GM18951 (cell line): ENCODE measurements around the gene APBB1IP.
"Not testable (repeated sequence)": the region's sequence is repeated elsewhere in the genome, so short reads cannot be mapped to it uniquely, and the experiment has no call there.

Experiments
- POLR2A ChIP-seq: IDR thresholded peaks from 4 replicates; pipeline ENCODE4 v1.6.1; 2011; ENCODE audit warnings: mild to moderate bottlenecking; ENCODE audit not compliant: insufficient read length, insufficient read depth; ENCODE audit errors: extremely low read depth
- in situ Hi-C: fragments of 300-500 bp; cut with MboI; formaldehyde crosslinking; loops from one replicate; pipeline ENCODE4 v1.12.0; 2022; ENCODE audit warnings: low sequenced_read_pairs, mixed read lengths, inconsistent platforms; ENCODE audit not compliant: unreplicated experiment

Gene APBB1IP

DNA sequence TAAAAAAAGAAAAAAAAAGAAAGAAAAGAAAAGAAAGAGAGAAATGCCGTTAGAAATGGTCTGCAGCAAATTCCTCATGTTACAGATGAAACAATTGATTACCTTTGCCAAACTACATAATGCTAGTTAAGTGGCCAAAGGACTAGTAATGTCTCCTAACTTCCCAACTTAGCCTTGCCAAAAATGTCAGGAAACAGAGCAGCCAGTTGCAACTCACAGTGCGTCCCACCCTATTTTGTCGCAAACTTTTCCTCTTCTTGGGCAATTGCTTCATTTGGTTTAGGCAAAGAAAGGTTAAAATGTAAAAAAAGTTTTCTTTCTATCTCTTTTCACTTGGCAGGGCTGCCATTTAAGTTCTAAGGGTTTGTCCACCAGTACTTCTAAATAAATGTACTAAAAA is 53.1 kb downstream of the APBB1IP start:
- TF ChIP-seq POLR2A: no peak
- in situ Hi-C loops: no loop called here

DNA sequence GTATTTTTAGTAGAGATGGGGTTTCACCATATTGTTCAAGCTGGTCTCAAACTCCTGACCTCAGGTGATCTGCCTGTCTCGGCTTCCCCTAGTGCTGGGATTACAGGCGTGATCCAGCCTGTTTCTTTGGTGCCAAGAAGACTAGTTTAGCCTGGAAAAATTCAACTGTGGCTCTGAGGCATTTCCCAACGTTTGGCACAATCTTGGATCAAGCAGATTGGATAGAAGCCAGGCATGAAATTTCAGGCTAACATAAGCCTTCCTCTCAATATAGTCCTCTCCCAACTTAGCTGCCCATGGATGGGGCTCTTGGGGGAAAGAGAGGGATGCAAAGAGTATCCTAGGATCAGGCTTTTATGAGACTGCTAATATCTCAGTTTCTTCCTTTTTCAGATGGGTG is 53.8 kb downstream of the APBB1IP start:
- in situ Hi-C loops: no loop called here
- TF ChIP-seq POLR2A: no peak

DNA sequence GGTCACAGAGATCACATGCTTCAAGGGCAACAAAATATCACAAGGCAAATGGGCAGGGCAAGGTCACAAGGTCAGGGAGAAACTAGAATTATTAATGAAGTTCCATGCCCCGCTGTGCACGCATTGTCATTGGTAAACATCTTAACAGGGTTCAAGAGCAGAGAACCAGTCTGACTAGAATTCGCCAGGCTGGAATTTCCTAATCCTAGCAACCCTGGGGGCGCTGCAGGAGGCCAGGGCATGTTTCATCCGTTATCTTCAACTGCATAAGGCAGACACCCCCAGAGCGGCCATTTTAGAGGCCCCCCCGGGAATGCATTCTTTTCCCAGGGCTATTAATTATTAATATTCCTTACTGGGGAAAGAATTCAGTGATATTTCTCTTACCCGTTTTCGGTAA is 54.6 kb downstream of the APBB1IP start:
- in situ Hi-C loops: not testable (repeated sequence)

DNA sequence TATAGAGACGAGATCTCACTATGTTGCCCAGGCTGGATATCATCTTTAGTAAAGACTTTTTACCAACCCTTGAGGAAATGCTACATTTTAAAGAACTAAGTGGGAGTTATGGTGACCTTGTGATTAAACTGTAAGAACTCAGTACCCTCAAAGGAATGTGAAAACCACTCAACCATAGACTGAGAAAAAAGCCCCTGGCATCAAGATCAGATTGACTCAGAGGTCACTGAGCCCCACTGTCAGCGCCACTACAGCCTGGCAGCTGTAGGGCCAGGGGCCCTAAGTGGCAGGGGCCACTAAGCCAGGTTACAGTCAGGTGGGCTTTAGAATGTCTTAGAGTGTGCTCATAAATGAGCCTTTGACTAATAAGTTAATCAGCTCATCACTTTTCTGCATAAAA is 55.9 kb downstream of the APBB1IP start:
- in situ Hi-C loops: no loop called here
- TF ChIP-seq POLR2A: no peak

DNA sequence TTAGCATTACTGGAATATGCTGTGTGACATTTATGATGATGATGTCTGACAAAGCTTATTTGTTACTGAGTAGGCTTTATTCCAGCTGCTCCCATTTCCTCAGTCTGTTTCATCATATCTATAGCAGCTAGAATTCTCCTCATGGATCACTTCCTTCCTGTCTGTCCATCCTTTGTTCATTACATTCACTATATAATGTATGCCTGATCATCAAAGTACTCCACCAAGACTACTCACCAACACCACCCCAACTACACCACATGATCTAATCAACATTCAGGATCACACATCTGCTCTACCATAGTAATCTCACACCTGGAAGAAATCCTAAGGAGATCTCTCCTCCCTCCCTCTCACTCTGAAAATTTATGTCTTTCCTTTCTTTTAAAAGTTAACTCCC is 61.3 kb downstream of the APBB1IP start:
- TF ChIP-seq POLR2A: no peak
- in situ Hi-C loops: no loop called here

DNA sequence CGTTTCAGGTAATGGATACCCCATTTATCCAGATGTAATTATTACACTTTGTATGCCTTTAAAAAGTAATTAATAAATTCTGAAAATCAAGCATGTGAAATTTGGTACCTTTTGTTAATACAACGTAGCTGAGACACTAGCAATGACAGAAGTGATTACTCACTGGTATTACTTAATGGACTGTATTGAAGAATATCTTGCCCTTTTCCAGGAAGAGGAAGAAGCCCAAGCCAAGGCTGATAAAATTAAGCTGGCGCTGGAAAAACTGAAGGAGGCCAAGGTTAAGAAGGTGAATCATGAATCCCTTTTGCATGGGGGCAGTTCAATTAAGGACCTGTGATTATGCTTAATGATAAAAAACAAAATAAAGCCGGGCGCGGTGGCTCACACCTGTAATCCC is 64.8 kb downstream of the APBB1IP start:
- in situ Hi-C loops: no loop called here
- no peak for TF ChIP-seq POLR2A

DNA sequence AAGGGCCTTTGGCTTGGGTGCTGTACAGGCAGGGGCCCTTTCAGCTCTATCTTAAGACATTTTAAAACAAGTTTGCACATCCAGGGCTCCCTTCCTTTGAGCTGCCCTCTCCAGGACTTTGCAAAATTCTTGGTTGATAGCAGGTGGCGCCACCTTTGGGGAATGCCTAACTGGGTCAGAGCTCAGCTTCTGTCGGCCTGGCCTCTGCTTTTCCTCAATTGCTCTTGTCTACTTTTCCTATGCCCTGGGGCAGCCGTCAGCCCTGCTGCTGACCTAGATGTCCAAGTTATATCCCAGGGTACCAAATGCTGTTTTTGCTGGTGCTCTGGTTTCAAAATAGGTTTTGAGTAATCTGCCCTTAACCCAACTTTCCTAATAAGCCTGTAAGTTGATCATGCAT is 65.8 kb downstream of the APBB1IP start:
- TF ChIP-seq POLR2A: no peak
- in situ Hi-C loops: no loop called here

DNA sequence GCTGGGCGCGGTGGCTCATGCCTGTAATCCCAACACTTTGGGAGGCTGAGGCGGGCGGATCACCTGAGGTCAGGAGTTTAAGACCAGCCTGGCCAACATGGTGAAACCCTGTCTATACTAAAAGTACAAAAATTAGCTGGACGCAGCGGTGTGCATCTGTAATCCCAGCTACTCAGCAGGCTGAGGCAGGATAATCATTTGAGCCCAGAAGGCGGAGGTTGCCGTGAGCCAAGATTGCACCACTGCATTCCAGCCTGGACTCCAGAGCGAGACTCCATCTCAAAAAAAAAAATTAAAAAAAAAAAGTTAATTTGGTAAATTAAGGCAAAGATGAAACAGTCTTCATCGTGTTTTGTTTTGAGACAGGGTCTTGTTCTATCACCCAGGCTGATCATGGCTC is 66.3 kb downstream of the APBB1IP start:
- in situ Hi-C loops: not testable (repeated sequence)

DNA sequence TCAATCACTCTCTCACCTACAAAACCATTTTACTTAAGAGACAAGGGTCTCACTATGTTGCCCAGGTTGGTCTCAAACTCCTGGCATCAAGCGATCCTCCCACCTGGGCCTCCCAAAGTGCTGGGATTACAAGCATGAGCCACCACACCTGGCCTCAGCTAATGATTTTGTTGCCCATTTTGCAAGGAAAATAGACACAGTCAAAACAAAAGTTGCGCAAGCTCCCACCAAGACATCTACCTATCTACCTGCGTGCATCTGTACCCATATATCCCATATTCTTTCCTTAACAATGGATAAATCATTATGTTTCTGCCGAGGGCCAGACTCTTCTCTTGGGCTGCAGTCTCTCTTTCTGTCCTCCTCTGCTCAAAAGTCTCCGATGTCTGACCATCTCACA is 67.3 kb downstream of the APBB1IP start:
- TF ChIP-seq POLR2A: no peak
- in situ Hi-C loops: no loop called here

DNA sequence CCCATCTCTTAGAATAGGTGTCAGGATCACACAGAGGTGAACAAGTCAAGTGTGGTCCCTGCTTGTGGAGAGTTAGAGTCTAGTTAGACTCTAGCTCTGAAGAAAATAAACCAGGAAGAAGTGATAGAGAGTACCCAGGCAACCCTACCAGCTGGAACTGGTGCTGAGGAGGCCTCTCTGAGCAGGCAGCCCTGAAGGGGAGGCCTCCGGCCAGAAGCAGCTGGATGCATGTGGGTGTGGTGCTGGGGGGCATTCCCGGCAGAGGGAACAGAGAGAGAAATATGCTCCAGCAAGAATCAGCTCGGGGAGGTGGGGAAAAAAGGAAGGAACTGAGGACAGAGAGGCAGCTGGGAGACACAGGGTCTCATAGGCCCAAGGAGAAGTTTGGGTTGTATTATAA is 68.6 kb downstream of the APBB1IP start:
- TF ChIP-seq POLR2A: no peak
- in situ Hi-C loops: no loop called here

DNA sequence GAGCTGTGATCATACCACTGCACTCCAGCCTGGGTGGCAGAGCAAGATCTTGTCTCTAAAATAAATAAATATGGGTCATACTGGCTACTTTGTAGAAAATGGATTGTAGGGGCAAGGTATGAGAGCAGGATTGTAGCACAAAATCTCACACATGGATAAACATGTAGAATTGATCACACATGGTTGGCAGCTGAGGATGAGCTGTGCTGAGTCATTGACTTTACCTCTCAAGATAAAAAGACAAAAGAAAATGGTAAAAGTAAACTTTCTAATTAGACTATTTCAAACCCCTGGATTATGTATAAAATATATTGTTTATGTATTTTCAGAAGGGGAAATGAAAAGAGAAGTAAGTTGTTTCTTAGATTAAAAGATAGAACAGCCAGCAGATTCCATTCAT is 69.3 kb downstream of the APBB1IP start:
- no peak for TF ChIP-seq POLR2A
- in situ Hi-C loops: no loop called here

DNA sequence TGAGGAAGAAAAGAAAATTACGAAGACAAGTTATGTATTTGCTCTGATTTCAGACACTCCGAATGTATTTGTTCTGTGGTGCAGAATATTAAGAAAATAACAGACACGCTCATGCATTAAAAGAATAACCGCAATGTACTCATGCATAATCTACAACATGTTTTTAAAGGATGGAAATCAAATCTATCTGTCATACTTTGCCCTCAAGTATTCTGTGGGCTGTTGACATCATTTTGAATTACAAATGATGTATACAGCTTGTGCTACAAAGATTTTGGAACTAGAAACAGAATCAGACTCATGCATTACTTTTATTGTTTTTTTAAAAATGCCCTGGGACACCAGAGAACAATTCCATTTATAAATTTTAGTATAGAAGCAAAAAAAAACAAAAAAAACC is 69.9 kb downstream of the APBB1IP start:
- no peak for TF ChIP-seq POLR2A
- in situ Hi-C loops: no loop called here

DNA sequence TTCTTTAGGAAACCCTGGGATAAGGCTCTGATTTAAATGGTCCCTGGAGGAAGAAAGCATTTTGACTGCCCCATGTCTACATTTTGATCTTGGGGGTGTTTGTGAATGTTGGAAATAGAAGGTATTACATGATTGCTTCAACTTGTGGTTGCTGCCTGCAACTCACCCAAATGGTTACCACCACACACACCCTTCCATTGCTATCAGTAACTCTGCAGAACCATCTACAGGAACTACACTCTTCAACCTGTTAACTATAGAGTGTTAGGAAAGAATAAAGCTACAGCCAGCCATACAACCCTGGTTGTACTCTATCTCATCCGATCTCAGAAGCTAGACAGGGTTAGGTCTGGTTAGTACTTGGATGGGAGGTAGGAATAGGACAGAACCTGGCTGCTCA is 71.2 kb downstream of the APBB1IP start:
- in situ Hi-C loops: no loop called here
- no peak for TF ChIP-seq POLR2A

DNA sequence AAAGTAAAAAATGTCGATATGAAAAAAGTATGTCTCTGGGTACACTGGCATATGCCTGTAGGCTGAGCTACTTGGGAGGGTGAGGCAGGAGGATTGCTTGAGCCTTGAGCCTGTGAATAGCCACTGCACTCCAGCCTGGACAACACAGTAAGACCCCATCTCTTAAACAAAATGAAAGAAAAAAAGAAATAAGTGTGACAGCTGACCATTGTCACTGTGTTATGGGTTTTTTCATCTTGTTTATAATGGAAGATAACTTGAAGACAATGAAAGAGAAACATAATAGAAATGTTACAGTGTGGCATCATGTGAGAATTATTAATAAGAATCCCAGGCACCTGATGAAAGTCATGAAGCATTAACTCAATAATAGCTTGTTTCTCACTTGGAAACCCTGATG is 75.0 kb downstream of the APBB1IP start:
- in situ Hi-C loops: no loop called here
- TF ChIP-seq POLR2A: no peak

DNA sequence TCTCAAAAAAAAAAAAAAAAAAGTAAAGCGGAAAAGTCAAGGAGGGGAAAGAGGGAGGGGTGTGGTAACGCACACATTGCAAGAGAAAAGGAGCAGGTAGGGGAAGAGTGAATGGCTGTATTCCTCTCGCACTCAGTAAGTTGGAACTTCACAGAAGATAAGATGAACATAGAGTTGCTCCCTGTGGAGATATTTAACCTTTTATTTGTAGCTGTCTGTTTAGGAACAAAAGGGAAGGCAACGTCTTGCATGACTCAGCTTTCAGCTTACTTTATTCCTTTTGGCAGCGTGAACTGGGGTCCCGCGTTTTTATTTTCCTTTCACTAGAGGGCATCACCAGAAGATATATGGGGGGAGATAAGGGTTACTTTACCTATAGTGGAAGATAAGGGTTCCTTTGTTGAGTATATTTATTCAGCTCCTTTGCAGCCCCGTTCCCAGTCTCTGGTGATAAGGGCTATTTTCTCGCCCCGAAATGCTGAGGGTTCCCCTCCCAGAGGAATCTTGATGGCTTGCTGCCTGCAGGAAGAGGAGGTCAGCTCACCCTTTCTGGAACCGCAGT is 78.5 kb downstream of the APBB1IP start:
- in situ Hi-C loops: no loop called here
- TF ChIP-seq POLR2A: no peak
